H9 (cell line): ENCODE measurements around the gene AGT. TPM values are rescaled to one million over a fixed set of nuclear protein-coding genes. Genes with fewer than 3 reads are reported as not detected.

Source experiments
- DNase-seq: peaks from one replicate; pipeline ENCODE4 v3.0.0-alpha.2; 2017
- H2AFZ ChIP-seq: one replicate; pipeline ENCODE4 v1.6.1; 2013; ENCODE audit warnings: mild to moderate bottlenecking, low read length, control low read depth, moderate library complexity
- H2AK5ac ChIP-seq: 2 replicates; pipeline ENCODE4 v1.6.1; 2013; ENCODE audit warnings: low read length, control low read depth, mixed read lengths; ENCODE audit not compliant: insufficient read length
- H2BK120ac ChIP-seq: one replicate; pipeline ENCODE4 v1.6.1; 2013; ENCODE audit warnings: low read depth, mild to moderate bottlenecking, low read length, control low read depth, inconsistent platforms; ENCODE audit not compliant: poor library complexity, severe bottlenecking
- H2BK12ac ChIP-seq: 2 replicates; pipeline ENCODE4 v1.6.1; 2013; ENCODE audit warnings: low read length, control low read depth, mixed read lengths, low read depth; ENCODE audit not compliant: insufficient read length
- H2BK15ac ChIP-seq: 2 replicates; pipeline ENCODE4 v1.6.1; 2013; ENCODE audit warnings: low read depth, low read length, control low read depth
- H2BK20ac ChIP-seq: one replicate; pipeline ENCODE4 v1.6.1; 2013; ENCODE audit warnings: low read depth, mild to moderate bottlenecking, low read length, control low read depth, inconsistent platforms; ENCODE audit not compliant: poor library complexity, severe bottlenecking
- H2BK5ac ChIP-seq: 2 replicates; pipeline ENCODE4 v1.6.1; 2013; ENCODE audit warnings: low read length, control low read depth, mixed read lengths; ENCODE audit not compliant: insufficient read length
- H3K14ac ChIP-seq: 2 replicates; pipeline ENCODE4 v1.6.1; 2013; ENCODE audit warnings: low read length, control low read depth; ENCODE audit not compliant: insufficient read depth
- H3K18ac ChIP-seq: 2 replicates; pipeline ENCODE4 v1.6.1; 2013; ENCODE audit warnings: low read depth, mild to moderate bottlenecking, mixed read lengths, low read length, control low read depth; ENCODE audit not compliant: insufficient read length
- H3K23ac ChIP-seq: 2 replicates; pipeline ENCODE4 v1.6.1; 2013; ENCODE audit warnings: low read length, control low read depth, mixed read lengths, low read depth; ENCODE audit not compliant: insufficient read length
- H3K23me2 ChIP-seq: 2 replicates; pipeline ENCODE4 v1.6.1; 2013; ENCODE audit warnings: low read depth, mild to moderate bottlenecking, mixed read lengths, low read length, control low read depth; ENCODE audit not compliant: insufficient read length, poor library complexity, severe bottlenecking
- H3K27ac ChIP-seq: 2 replicates; pipeline ENCODE4 v1.5.1; 2013; ENCODE audit warnings: low read length, control low read depth, mixed read lengths, low read depth; ENCODE audit not compliant: insufficient read length
- H3K27me3 ChIP-seq: 2 replicates; pipeline ENCODE4 v1.6.1; 2013; ENCODE audit warnings: low read length, control low read depth, inconsistent platforms; ENCODE audit not compliant: insufficient read depth
- H3K4ac ChIP-seq: 2 replicates; pipeline ENCODE4 v1.6.1; 2013; ENCODE audit warnings: low read depth, mild to moderate bottlenecking, control low read depth, inconsistent platforms, low read length, moderate library complexity
- H3K4me1 ChIP-seq: 2 replicates; pipeline ENCODE4 v1.6.1; 2013; ENCODE audit warnings: low read length, control low read depth, inconsistent platforms; ENCODE audit not compliant: insufficient read depth
- H3K4me2 ChIP-seq: 2 replicates; pipeline ENCODE4 v1.6.1; 2013; ENCODE audit warnings: low read length, control low read depth, mixed read lengths; ENCODE audit not compliant: insufficient read length, insufficient read depth
- H3K56ac ChIP-seq: 2 replicates; pipeline ENCODE4 v1.6.1; 2013; ENCODE audit warnings: low read depth, mild to moderate bottlenecking, mixed read lengths, low read length, control low read depth; ENCODE audit not compliant: insufficient read length
- H3K79me1 ChIP-seq: 2 replicates; pipeline ENCODE4 v1.6.1; 2013; ENCODE audit warnings: low read depth, mild to moderate bottlenecking, moderate library complexity, low read length, control low read depth, inconsistent platforms; ENCODE audit not compliant: insufficient read depth, poor library complexity, severe bottlenecking
- H3K79me2 ChIP-seq: 2 replicates; pipeline ENCODE4 v1.6.1; 2013; ENCODE audit warnings: low read length, control low read depth, inconsistent platforms; ENCODE audit not compliant: insufficient read depth
- H3K9ac ChIP-seq: 2 replicates; pipeline ENCODE4 v1.6.1; 2013; ENCODE audit warnings: low read length, control low read depth, mixed read lengths; ENCODE audit not compliant: insufficient read length; ENCODE audit errors: extremely low read depth
- H3K9me3 ChIP-seq: one replicate; pipeline ENCODE4 v1.6.1; 2013; ENCODE audit warnings: low read depth, low read length, inconsistent platforms; ENCODE audit not compliant: control insufficient read depth
- H3T11ph ChIP-seq: one replicate; pipeline ENCODE4 v1.6.1; 2013; ENCODE audit warnings: mild to moderate bottlenecking, low read length, control low read depth, inconsistent platforms
- H4K20me1 ChIP-seq: one replicate; pipeline ENCODE4 v1.6.1; 2013; ENCODE audit not compliant: control insufficient read depth, insufficient read length, insufficient read depth
- H4K5ac ChIP-seq: 2 replicates; pipeline ENCODE4 v1.6.1; 2013; ENCODE audit warnings: low read depth, mild to moderate bottlenecking, mixed read lengths, low read length, control low read depth; ENCODE audit not compliant: insufficient read length
- H4K8ac ChIP-seq: replicated peaks from 2 replicates; pipeline ENCODE4 v1.6.1; 2013; ENCODE audit warnings: low read length, control low read depth, mixed read lengths, low read depth; ENCODE audit not compliant: insufficient read length
- H4K91ac ChIP-seq: 2 replicates; pipeline ENCODE4 v1.6.1; 2013; ENCODE audit warnings: low read depth, mild to moderate bottlenecking, moderate library complexity, mixed read lengths, low read length, control low read depth; ENCODE audit not compliant: insufficient read length
- H3K27ac Mint-ChIP-seq, 3 experiments: 2 replicates in 2 of 3; 3 replicates in 1 of 3; pipeline ENCODE4 v1.8.0; 2020 to 2021; ENCODE audit warnings: mixed read lengths in 3 of 3, mild to moderate bottlenecking in 1 of 3, moderate library complexity in 1 of 3
- H3K27me3 Mint-ChIP-seq: 2 replicates; pipeline ENCODE4 v1.8.0; 2021; ENCODE audit warnings: low read depth, mild to moderate bottlenecking, moderate library complexity, mixed read lengths
- H3K36me3 Mint-ChIP-seq, 3 experiments: 2 replicates in 2 of 3; 3 replicates in 1 of 3; pipeline ENCODE4 v1.8.0; 2020 to 2021; ENCODE audit warnings: low read depth in 3 of 3, mixed read lengths in 3 of 3; ENCODE audit not compliant: insufficient read depth in 1 of 3
- H3K4me1 Mint-ChIP-seq, 2 experiments: 2 replicates each; pipeline ENCODE4 v1.8.0; 2020; ENCODE audit warnings: mixed read lengths in 2 of 2
- H3K4me3 Mint-ChIP-seq, 2 experiments: 2 replicates in 1 of 2; 3 replicates in 1 of 2; pipeline ENCODE4 v1.8.0; 2020 to 2021; ENCODE audit warnings: mild to moderate bottlenecking in 2 of 2, mixed read lengths in 2 of 2, moderate library complexity in 1 of 2
- H3K9me3 Mint-ChIP-seq, 2 experiments: 2 replicates in 1 of 2; 3 replicates in 1 of 2; pipeline ENCODE4 v1.8.0; 2020; ENCODE audit warnings: mild to moderate bottlenecking in 2 of 2, mixed read lengths in 2 of 2, moderate library complexity in 1 of 2
- WGBS: extraction: QIAGEN DNeasy Blood & Tissue Kit; methylation state at CpG from one replicate; pipeline ENCODE4 v1.1.7; 2013; ENCODE audit warnings: missing lambda C conversion rate, low lambda C conversion rate, mixed read lengths; ENCODE audit not compliant: insufficient read length; ENCODE audit errors: extremely low coverage; 5-methylcytosine and 5-hydroxymethylcytosine counted together
- total RNA-seq: library from RNA; stranded (reverse); gene quantifications from 2 replicates; pipeline ENCODE4 v1.2.1, GENCODE V29; 2021
- TF ChIP-seq, protein P1 (sequence below): fragments of 200-600 bp; sonication (generic); conservative IDR thresholded peaks from 3 replicates; pipeline ENCODE4 v1.8.0; 2021; ENCODE audit warnings: antibody characterized with exemption, mild to moderate bottlenecking

The AGT gene
- total RNA-seq, 1 experiment from 2014 or later: not detected

DNA sequence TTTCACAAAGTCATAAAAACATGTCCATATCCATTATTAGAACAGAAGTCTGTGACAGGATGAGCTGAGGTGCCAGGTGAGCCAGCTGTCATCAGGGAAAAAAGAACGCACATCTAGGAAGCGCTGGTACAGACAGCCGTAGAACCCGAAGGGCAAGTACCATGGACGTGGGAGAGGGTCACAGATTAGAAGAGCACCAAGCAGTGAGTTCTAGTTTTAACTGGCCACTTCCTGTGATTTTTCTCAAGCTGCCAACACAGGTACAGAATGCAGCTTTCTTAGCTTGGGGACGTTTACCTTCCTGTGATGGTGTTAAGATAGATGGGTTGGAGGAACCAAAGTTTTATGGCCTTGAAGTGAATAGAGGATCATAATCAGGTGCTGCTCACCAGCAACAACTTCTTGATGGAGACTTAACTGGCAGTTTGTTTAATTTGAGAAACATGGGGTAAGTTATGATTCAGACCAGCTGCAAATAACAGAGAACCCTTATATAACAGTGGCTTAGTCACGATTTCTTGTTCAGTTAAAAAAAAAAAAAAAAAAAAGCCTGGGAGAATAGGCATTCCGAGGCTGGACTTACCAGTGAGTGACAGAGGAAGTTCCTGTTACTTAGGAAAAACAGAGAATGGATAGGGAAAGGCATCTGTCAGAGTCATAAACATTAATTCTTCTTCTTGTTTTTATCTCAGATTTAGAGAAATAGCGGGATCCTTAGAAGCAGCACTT lies 30.9 kb downstream of the AGT start:
- Histone ChIP-seq H2AFZ (no peak overlapping the region), H3K56ac (no peak overlapping the region), H3K23me2 (no peaks in the 10 kb centered on the region), H2BK5ac (no peak overlapping the region), H4K8ac (no peak overlapping the region), H2AK5ac (no peak overlapping the region), H3K79me2 (no peaks in the 10 kb centered on the region), H3K9ac (no peak overlapping the region), H3K27ac (no peak overlapping the region), H3K9me3 (no peaks in the 10 kb centered on the region), H3K4me1 (no peaks in the 10 kb centered on the region), H2BK120ac (no peak overlapping the region), H4K20me1 (no peaks in the 10 kb centered on the region), H4K5ac (no peak overlapping the region), H3K27me3 (no peaks in the 10 kb centered on the region), H3T11ph (no peak overlapping the region), H3K23ac (no peak overlapping the region), H2BK20ac (no peak overlapping the region), H3K18ac (no peak overlapping the region), H2BK15ac (no peak overlapping the region), H3K4me2 (no peak overlapping the region), H2BK12ac (no peak overlapping the region), H3K14ac (no peak overlapping the region), H4K91ac (no peak overlapping the region), H3K79me1 (no peaks in the 10 kb centered on the region), H3K4ac (no peak overlapping the region)
- Mint-ChIP-seq H3K36me3 (peaks cover 8 to 78% (median 73%) of the 10 kb centered on the region in 3 experiments; a peak in 6 of 7 replicates), H3K4me3 (no peak overlapping the region), H3K9me3 (no peaks in the 10 kb centered on the region), H3K27me3 (no peaks in the 10 kb centered on the region), H3K27ac (no peak overlapping the region), H3K4me1 (no peaks in the 10 kb centered on the region)
- TF ChIP-seq, protein P1, sequence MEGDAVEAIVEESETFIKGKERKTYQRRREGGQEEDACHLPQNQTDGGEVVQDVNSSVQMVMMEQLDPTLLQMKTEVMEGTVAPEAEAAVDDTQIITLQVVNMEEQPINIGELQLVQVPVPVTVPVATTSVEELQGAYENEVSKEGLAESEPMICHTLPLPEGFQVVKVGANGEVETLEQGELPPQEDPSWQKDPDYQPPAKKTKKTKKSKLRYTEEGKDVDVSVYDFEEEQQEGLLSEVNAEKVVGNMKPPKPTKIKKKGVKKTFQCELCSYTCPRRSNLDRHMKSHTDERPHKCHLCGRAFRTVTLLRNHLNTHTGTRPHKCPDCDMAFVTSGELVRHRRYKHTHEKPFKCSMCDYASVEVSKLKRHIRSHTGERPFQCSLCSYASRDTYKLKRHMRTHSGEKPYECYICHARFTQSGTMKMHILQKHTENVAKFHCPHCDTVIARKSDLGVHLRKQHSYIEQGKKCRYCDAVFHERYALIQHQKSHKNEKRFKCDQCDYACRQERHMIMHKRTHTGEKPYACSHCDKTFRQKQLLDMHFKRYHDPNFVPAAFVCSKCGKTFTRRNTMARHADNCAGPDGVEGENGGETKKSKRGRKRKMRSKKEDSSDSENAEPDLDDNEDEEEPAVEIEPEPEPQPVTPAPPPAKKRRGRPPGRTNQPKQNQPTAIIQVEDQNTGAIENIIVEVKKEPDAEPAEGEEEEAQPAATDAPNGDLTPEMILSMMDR: no peak
- DNase-seq: no peak
- no CpG with 5 or more reads among the region's 9 CpGs for WGBS
